Progenitor cell of endocrine pancreas (in vitro differentiated cells): ENCODE results near the gene PDLIM4. TPM values are rescaled to one million over a fixed set of nuclear protein-coding genes. Genes with fewer than 3 reads are reported as not detected.

ENCODE experiments used
- DNase-seq: peaks from one replicate; pipeline ENCODE4 v3.0.0; 2021; ENCODE audit warnings: low spot score; ENCODE audit not compliant: unreplicated experiment
- H3K27ac Mint-ChIP-seq: 2 replicates; pipeline ENCODE4 v1.8.0; 2021; ENCODE audit warnings: mild to moderate bottlenecking, moderate library complexity, mixed read lengths
- H3K27me3 Mint-ChIP-seq: 2 replicates; pipeline ENCODE4 v1.8.0; 2021; ENCODE audit warnings: mixed read lengths
- H3K36me3 Mint-ChIP-seq: 2 replicates; pipeline ENCODE4 v1.8.0; 2022; ENCODE audit warnings: mixed read lengths; ENCODE audit not compliant: insufficient read depth
- H3K4me1 Mint-ChIP-seq: 2 replicates; pipeline ENCODE4 v1.8.0; 2021; ENCODE audit warnings: low read depth, mixed read lengths
- H3K4me3 Mint-ChIP-seq: 2 replicates; pipeline ENCODE4 v1.8.0; 2021; ENCODE audit warnings: low read depth, mild to moderate bottlenecking, moderate library complexity, mixed read lengths
- H3K9me3 Mint-ChIP-seq: 2 replicates; pipeline ENCODE4 v1.8.0; 2021; ENCODE audit warnings: low read depth, mixed read lengths
- CTCF ChIP-seq: fragments of 200-600 bp; sonication (generic); IDR thresholded peaks from one replicate; pipeline ENCODE4 v1.5.0; 2021; ENCODE audit warnings: antibody characterized with exemption, mild to moderate bottlenecking; ENCODE audit not compliant: unreplicated experiment
- total RNA-seq: library from RNA; stranded (reverse); gene quantifications from 2 replicates; pipeline ENCODE4 v1.2.1, GENCODE V29; 2021

The PDLIM4 gene
- total RNA-seq, 1 donor from 2014 or later: 14.7 TPM

DNA sequence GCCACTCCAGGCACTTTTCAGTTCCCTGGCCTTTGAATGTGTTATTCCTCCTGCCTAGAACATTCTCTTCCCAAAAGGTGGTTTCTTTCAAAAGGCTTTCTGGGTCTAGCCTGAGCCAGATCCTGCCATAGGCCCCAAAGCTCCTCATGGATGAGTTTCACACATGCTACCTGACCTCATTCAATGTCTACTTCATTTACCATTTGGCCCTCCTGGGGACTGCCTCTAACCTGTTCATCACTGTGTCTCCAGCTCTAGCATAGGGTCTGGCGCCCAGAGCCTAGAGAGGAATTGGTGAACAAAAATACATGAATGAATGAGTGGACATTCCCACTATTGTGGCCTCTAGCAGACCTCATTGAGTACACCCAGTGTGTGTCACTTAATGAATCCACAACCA, 24.4 kb upstream of the PDLIM4 start:
- no peak for TF ChIP-seq CTCF
- Mint-ChIP-seq H3K4me1 (no peaks in the 10 kb centered on the region), H3K36me3 (no peaks in the 10 kb centered on the region), H3K27me3 (peaks cover 34% of the 10 kb centered on the region), H3K27ac (no peak overlapping the region), H3K4me3 (no peak overlapping the region), H3K9me3 (no peaks in the 10 kb centered on the region)
- DNase-seq: no peak

DNA sequence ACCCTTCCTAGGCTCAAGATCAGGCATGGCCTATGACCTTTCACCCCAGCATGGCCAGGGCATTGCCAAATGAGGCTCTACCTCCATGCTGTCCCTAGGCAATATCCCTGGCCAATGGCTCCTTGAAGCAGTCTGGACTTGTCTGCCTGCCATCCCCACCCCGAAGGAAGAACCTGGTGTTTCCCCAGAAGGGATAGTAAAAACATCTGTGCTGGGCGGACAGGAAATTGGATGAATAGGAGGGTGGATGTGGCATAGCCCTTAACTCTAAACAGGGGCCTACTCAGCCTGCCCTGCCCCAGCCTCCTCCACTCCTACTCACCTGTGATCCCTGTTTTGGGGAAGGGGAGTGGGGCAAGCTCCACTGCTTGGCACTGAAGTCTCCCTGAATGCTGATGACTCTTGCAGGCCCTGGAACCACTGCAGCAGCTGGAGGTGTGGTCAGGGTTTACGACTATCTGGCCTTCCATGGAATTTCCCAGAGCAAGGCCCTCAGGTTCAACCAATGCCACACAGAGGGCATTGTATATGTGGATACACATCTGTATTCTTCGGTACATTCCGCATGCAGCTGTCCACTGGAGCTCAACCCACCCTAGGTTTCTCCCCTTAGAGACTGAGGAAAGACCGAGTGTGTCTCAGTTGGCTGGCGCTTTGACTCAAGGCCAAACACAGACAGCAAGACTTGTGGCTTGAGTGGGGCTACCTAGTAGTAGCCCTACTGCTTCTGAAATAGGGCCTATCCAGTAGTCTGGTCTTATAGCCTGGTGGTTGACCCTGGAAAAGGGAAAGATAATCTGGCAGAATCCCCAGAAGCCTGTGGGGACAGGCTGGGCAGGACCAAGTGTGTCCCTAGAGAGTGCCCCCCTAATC, 23.4 kb upstream of the PDLIM4 start:
- DNase-seq: no peak
- no peak for TF ChIP-seq CTCF
- H3K27me3 Mint-ChIP-seq: peaks cover 32% of the 10 kb centered on the region
- no peak overlapping the region for H3K27ac Mint-ChIP-seq
- H3K4me3 Mint-ChIP-seq: no peak overlapping the region
- H3K36me3 Mint-ChIP-seq: no peaks in the 10 kb centered on the region
- H3K4me1 Mint-ChIP-seq: no peaks in the 10 kb centered on the region
- no peaks in the 10 kb centered on the region for H3K9me3 Mint-ChIP-seq

GRCh38 chr5:132234684-132235062, 22.8 kb upstream of the PDLIM4 start:
- no peak for TF ChIP-seq CTCF
- no peaks in the 10 kb centered on the region for H3K9me3 Mint-ChIP-seq
- H3K27ac Mint-ChIP-seq: no peak overlapping the region
- H3K36me3 Mint-ChIP-seq: no peaks in the 10 kb centered on the region
- no peaks in the 10 kb centered on the region for H3K4me1 Mint-ChIP-seq
- no peak overlapping the region for H3K4me3 Mint-ChIP-seq
- no peak for DNase-seq
- H3K27me3 Mint-ChIP-seq: peaks cover 26% of the 10 kb centered on the region

DNA sequence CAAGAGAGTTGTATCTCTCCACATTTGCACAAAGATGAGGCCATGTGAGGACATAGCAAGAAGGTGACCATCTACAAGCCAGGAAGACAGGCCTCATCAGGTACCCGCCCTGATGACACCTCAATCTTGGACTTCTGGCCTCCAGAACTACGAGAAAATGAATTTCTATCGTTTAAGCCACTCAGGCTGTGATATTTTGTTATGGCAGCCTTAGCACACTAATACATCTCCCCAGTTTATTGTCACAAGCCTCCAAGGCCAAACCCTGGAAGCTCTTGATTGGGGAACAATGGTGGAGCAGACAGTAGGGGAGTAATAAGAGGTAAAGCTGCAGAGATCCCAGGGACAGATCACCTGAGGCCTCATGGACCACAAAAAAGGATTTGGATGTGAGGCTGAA, 22.2 kb upstream of the PDLIM4 start:
- Mint-ChIP-seq H3K27ac (no peak overlapping the region), H3K4me3 (no peak overlapping the region), H3K4me1 (no peaks in the 10 kb centered on the region), H3K9me3 (no peaks in the 10 kb centered on the region), H3K27me3 (peaks cover 21% of the 10 kb centered on the region), H3K36me3 (no peaks in the 10 kb centered on the region)
- TF ChIP-seq CTCF: no peak
- DNase-seq: no peak

- no peaks in the 10 kb centered on the region for H3K36me3 Mint-ChIP-seq
- no peaks in the 10 kb centered on the region for H3K4me1 Mint-ChIP-seq
- peaks cover 2% of the 10 kb centered on the region for H3K9me3 Mint-ChIP-seq
- DNase-seq: no peak
- no peak overlapping the region for H3K27ac Mint-ChIP-seq
- no peak overlapping the region for H3K4me3 Mint-ChIP-seq
- no peak for TF ChIP-seq CTCF
- H3K27me3 Mint-ChIP-seq: peaks cover 9% of the 10 kb centered on the region
Observed at GRCh38 chr5:132237141-132237540, 20.4 kb upstream of the PDLIM4 start.
